H1 (cell line): ENCODE data around the gene INPP5B. TPM values are rescaled to one million over a fixed set of nuclear protein-coding genes. Genes with fewer than 3 reads are reported as not detected.
A peak's percentile ranks its signal among the peaks of the same experiment; 100 is the strongest.

Source experiments
- KDM4A ChIP-seq: IDR thresholded peaks from one replicate; pipeline ENCODE4 v1.7.1; 2012; ENCODE audit warnings: low read depth, mild to moderate bottlenecking, moderate library complexity, low read length, inconsistent platforms; ENCODE audit not compliant: severe bottlenecking
- RNF2 ChIP-seq: fragments of 200-900, 300-1000 bp; sonication (generic); IDR thresholded peaks from 2 replicates; pipeline ENCODE4 v1.7.1; 2016; ENCODE audit warnings: borderline replicate concordance, low read depth, mild to moderate bottlenecking, antibody characterized with exemption, low read length; ENCODE audit not compliant: poor library complexity, severe bottlenecking; ENCODE audit errors: missing control alignments
- RXRA ChIP-seq: IDR thresholded peaks from 2 replicates; pipeline ENCODE4 v1.6.1; 2011; ENCODE audit warnings: low read depth, mild to moderate bottlenecking, low read length, moderate library complexity; ENCODE audit not compliant: insufficient read depth
- SAP30 ChIP-seq: fragments of 300-600 bp; sonication (generic); IDR thresholded peaks from 2 replicates; pipeline ENCODE4 v1.7.1; 2012; ENCODE audit warnings: low read length, moderate library complexity, mild to moderate bottlenecking, inconsistent platforms; ENCODE audit not compliant: insufficient read depth, insufficient replicate concordance
- SIX5 ChIP-seq: IDR thresholded peaks from 2 replicates; pipeline ENCODE4 v1.6.1; 2011; ENCODE audit warnings: mild to moderate bottlenecking, low read depth, low read length
- polyA plus RNA-seq, 7 experiments: library from polyadenylated mRNA; depleted of rRNA in 3 of 7; stranded (reverse) in 5 of 7; unstranded in 2 of 7; fragments of >200 nt in 5 of 7; fragments of 200-250 nt in 2 of 7; gene quantifications; 1 replicate in 5 of 7; 2 replicates in 1 of 7; 4 replicates in 1 of 7; pipeline versions ENCODE4 v1.2.1 to v1.2.3, GENCODE V29; 2011 to 2013; ENCODE audit warnings: missing spikeins in 2 of 7, mixed read lengths in 2 of 7
- total RNA-seq: library from RNA; stranded (reverse); fragmentation: NEBNext Ultra II Directional; extraction: Animal tissue kit (Norgen Biotek cat#: 25700); gene quantifications from 2 replicates; pipeline ENCODE4 v1.2.1, GENCODE V29; 2021
- TF ChIP-seq, protein P1 (sequence below): fragments of 300-600 bp; sonication (generic); IDR thresholded peaks from 2 replicates; pipeline ENCODE4 v1.7.1; 2012; ENCODE audit warnings: low read length, moderate library complexity, mild to moderate bottlenecking, inconsistent platforms; ENCODE audit not compliant: insufficient replicate concordance

The INPP5B gene
- total and polyA plus RNA-seq, 2 of the 8 experiments (the other 6 are each of a cell fraction or from before 2014, with no cell fraction given) = 14.0 to 23.7 TPM

DNA sequence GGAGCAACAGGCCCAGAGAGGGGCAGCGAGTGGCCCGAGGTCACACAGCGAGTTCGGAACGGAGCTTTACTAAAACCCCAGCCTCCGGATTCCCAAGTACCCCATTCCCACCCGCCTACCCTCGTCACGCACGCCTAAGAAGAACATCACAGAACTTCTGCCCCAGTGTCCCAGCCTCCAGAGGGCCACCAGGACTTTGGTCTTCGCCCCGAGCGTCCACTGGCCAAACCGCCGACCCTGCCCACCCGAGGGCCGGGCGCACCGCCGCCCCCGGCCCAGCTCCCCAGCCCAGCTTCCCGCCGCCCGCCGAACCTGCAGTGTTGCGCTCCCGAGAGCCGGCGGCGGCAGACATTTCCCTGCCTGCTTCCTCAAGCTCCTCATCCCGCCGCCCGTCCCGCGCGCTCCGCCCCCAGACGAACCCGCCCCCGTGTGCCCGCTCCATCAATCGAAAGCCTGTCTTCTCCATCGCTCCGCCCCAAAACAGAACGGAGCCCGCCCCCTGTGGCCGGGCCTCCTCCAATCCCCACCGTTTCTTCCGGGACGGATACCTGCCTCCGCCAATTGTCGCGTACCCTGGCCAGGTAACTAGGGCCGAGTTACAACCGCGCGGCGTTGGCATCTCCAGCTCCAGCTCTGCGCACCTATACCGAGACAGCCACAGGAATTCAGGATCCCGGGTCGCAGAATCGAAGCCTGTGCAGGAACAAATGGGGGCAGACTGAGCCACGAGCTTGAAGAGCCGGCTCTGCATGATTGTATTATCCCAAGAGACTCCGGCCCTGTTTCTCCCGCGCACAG, 15.3 kb downstream of the INPP5B start (continued):
- no peak for TF ChIP-seq RXRA
- TF ChIP-seq SAP30 = no peak
- no peak for TF ChIP-seq SIX5
- TF ChIP-seq, protein P1, sequence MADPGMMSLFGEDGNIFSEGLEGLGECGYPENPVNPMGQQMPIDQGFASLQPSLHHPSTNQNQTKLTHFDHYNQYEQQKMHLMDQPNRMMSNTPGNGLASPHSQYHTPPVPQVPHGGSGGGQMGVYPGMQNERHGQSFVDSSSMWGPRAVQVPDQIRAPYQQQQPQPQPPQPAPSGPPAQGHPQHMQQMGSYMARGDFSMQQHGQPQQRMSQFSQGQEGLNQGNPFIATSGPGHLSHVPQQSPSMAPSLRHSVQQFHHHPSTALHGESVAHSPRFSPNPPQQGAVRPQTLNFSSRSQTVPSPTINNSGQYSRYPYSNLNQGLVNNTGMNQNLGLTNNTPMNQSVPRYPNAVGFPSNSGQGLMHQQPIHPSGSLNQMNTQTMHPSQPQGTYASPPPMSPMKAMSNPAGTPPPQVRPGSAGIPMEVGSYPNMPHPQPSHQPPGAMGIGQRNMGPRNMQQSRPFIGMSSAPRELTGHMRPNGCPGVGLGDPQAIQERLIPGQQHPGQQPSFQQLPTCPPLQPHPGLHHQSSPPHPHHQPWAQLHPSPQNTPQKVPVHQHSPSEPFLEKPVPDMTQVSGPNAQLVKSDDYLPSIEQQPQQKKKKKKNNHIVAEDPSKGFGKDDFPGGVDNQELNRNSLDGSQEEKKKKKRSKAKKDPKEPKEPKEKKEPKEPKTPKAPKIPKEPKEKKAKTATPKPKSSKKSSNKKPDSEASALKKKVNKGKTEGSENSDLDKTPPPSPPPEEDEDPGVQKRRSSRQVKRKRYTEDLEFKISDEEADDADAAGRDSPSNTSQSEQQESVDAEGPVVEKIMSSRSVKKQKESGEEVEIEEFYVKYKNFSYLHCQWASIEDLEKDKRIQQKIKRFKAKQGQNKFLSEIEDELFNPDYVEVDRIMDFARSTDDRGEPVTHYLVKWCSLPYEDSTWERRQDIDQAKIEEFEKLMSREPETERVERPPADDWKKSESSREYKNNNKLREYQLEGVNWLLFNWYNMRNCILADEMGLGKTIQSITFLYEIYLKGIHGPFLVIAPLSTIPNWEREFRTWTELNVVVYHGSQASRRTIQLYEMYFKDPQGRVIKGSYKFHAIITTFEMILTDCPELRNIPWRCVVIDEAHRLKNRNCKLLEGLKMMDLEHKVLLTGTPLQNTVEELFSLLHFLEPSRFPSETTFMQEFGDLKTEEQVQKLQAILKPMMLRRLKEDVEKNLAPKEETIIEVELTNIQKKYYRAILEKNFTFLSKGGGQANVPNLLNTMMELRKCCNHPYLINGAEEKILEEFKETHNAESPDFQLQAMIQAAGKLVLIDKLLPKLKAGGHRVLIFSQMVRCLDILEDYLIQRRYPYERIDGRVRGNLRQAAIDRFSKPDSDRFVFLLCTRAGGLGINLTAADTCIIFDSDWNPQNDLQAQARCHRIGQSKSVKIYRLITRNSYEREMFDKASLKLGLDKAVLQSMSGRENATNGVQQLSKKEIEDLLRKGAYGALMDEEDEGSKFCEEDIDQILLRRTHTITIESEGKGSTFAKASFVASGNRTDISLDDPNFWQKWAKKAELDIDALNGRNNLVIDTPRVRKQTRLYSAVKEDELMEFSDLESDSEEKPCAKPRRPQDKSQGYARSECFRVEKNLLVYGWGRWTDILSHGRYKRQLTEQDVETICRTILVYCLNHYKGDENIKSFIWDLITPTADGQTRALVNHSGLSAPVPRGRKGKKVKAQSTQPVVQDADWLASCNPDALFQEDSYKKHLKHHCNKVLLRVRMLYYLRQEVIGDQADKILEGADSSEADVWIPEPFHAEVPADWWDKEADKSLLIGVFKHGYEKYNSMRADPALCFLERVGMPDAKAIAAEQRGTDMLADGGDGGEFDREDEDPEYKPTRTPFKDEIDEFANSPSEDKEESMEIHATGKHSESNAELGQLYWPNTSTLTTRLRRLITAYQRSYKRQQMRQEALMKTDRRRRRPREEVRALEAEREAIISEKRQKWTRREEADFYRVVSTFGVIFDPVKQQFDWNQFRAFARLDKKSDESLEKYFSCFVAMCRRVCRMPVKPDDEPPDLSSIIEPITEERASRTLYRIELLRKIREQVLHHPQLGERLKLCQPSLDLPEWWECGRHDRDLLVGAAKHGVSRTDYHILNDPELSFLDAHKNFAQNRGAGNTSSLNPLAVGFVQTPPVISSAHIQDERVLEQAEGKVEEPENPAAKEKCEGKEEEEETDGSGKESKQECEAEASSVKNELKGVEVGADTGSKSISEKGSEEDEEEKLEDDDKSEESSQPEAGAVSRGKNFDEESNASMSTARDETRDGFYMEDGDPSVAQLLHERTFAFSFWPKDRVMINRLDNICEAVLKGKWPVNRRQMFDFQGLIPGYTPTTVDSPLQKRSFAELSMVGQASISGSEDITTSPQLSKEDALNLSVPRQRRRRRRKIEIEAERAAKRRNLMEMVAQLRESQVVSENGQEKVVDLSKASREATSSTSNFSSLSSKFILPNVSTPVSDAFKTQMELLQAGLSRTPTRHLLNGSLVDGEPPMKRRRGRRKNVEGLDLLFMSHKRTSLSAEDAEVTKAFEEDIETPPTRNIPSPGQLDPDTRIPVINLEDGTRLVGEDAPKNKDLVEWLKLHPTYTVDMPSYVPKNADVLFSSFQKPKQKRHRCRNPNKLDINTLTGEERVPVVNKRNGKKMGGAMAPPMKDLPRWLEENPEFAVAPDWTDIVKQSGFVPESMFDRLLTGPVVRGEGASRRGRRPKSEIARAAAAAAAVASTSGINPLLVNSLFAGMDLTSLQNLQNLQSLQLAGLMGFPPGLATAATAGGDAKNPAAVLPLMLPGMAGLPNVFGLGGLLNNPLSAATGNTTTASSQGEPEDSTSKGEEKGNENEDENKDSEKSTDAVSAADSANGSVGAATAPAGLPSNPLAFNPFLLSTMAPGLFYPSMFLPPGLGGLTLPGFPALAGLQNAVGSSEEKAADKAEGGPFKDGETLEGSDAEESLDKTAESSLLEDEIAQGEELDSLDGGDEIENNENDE = no peak
- peak; percentile 51 for TF ChIP-seq KDM4A
- no peak for TF ChIP-seq RNF2
